Mucosa of stomach (tissue), 1 donor: ENCODE results near the gene ELOA.

Experiments used
- H3K27me3 ChIP-seq: one replicate; pipeline ENCODE4 v1.7.0; 2013; ENCODE audit warnings: mild to moderate bottlenecking, low read length; ENCODE audit not compliant: control insufficient read depth, insufficient read depth
- H3K36me3 ChIP-seq: one replicate; pipeline ENCODE4 v1.7.0; 2013; ENCODE audit warnings: low read length; ENCODE audit not compliant: control insufficient read depth, insufficient read depth
- H3K4me1 ChIP-seq: one replicate; pipeline ENCODE4 v1.7.0; 2013; ENCODE audit warnings: mild to moderate bottlenecking, low read length; ENCODE audit not compliant: control insufficient read depth, insufficient read depth
- H3K4me3 ChIP-seq: one replicate; pipeline ENCODE4 v1.7.0; 2013; ENCODE audit warnings: low read length
- H3K9ac ChIP-seq: one replicate; pipeline ENCODE4 v1.7.0; 2013; ENCODE audit warnings: mild to moderate bottlenecking, low read length, moderate library complexity
- H3K9me3 ChIP-seq: one replicate; pipeline ENCODE4 v1.7.0; 2013; ENCODE audit warnings: mild to moderate bottlenecking, low read length, moderate library complexity; ENCODE audit not compliant: control insufficient read depth
- donor health status: Pancreatic carcinoma.

The ELOA gene

DNA sequence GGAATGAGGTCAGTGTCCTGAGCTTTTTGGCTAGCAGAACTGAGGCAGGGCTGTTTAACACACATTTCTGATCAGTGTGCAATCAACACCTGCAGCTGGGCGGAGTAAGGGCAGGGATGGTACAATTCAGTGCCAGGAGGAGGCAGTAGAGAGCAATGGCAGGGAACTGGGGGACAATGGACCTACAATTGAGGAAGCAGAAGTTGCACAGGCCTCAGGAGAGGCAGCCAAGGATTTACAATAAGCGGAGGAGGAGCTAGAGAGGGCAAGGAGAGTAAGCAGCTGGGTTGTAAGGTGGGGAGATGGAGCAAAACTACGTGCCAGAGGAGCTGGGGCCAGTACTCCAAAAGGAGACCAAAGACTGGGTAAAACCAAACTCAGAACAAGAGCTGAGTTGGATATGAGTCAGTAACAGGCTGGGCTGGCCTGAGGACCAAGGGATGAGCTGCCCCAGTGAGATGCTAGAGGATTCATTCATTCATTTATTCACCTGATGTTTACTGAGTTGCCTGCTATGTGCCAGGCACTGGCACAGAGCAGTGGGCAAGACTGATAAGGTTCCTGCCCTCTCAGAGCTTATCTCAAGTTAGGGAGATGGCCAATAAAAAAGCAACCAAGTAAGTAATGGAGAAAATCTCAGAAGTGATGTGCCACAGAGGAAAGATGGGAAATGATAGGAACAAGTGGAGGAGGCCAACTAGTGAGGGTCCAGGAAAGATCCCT, 67.7 kb downstream of the ELOA start:
- Histone ChIP-seq H3K9me3 (no peaks in the 10 kb centered on the region), H3K27me3 (no peaks in the 10 kb centered on the region), H3K9ac (no peak overlapping the region), H3K4me3 (no peak overlapping the region), H3K4me1 (peaks cover 20% of the 10 kb centered on the region), H3K36me3 (peaks cover 4% of the 10 kb centered on the region)
